Fibroblast of skin of right quadriceps (primary cell): Measurements from ENCODE around the gene PDXDC1.
A peak's percentile ranks its signal among the peaks of the same experiment; 100 is the strongest.
"Not testable (repeated sequence)": the region's sequence is repeated elsewhere in the genome, so short reads cannot be mapped to it uniquely, and the experiment has no call there.

Experiments
- DNase-seq: peaks from one replicate; pipeline ENCODE4 v3.0.0-alpha.2; 2013

PDXDC1 gene

DNA sequence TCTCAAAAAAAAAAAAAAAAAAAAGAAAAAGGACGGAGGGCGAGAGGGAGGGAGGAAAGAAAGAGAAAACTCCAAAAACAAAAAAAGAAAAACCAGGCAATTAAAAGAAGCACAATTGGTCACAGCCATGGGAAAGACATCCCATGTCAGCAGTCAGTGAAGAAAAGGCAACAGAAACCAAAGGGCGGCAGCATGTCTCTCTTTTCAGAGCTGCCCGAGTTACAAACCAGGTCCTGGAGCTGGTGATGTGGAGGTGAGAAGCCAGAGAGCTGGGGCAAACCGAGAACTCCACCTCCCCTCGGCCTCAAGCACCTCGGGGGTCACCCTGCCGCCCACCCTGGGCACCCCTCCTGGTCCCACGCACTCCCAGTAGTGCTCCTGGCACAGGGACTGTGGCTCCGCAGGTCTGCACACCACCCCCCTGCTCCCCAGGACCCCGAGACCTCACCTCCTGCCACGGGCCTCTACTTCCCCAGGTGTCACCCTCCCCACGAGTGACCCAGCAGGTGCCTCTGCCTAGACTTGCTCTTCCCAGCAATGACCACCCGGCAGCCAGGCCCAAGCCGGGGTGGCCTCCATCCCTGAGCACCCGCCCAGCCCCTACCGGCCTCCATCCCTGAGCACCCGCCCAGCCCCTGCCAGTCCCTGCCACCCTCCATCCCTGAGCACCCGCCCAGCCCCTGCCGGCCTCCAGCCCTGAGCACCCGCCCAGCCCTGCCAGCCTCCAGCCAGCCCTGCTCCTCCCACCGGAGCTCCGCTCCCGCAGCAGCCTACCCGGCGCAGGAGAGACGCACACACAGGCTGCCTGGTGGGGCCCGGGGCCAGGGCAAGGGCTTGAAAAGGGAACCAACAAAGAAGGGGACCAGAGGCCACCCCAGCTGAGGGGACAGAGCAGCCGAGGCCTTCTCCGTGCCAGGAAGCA is 165.9 kb downstream of the PDXDC1 start:
- DNase-seq = not testable (repeated sequence)

DNA sequence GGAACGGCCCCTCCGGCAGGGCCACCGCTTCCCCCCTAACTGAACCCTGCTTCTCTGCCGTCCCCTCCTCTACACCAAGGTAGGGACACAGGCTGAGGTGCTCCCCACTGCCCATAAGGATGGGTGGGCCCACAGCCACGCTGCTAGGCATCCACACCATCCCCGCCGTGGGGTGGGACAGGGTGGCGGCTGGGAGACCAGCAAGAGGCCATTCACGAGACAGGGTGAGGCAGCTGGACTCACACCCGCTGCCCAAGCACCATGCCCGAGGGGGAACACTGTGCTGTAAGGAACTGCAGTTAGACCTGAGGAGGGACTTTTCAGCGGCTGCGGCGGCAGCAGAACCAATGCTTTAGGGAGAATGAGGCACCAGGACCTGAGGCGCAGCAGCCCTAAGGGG is 166.8 kb downstream of the PDXDC1 start:
- DNase-seq = no peak

DNA sequence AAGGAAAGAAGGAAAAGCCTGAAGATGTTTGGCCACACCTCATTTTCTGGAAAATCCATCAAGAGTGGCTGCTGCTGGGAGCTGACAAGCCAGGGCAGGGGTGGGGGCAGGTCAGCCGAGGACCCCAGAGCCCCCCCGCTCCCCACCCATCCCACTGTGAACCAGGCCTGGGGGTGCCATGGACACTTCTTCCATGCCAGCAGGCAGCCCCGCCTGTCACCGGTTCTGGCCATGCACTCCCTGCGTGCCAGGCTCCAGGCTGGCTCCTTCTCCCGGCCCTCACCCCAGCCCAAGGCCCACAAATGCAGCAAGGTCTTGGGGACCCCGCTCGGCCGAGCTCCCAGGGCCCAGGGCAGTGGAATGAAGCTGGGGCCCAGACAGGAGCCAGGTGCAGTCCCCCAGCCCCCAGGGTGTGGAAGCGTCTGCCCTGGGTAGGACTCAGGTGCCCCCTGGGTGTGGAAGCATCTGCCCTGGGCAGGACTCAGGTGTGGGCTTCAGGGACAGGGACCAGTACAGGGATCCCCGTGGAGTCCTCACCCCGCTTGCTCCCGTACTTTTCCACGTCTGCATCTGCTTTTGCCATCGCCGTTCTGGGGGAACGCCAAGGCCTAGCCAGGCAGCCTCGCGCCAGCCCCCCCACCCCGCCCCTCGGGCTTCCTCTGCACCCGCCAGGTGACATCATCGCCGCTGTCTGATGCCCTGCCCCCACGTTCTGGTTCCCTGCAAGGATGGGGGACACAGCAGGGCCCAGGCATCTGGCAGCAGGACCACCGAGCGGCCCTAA is 167.5 kb downstream of the PDXDC1 start:
- not testable (repeated sequence) for DNase-seq

DNA sequence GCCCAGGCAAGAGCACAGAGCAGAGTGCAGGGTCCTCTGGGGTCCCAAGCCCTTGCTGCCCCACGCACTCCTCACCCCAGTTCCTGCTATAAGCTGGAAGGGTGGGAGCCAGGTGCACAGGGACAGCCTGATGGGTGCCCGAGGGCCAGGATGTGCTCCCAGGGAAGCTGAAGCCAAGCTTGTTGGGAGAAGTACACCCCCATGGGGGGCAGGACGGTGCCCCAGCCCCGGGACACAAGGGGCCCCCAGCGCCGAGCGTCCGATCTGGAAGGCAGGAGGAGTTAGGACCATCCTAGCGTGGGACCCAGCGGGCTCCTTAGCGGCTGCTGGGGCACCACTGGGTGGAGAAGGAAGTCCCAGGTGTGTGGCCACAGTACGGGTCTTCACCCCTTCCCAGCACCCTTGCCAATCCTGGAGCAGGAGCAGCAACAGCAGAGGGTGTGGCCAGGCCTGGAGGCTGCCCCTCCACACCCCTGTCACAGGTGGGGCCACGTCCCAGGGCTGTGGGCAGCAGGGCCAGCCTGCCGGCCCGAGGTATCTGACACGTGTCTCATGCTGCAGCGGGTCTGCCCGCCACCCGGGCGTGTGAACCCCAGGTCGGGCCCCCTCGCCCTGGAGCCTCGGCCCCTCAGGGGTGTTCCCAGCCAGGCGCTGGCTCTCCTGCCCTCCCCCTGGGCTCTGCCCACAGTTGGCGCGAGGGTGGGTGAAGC is 168.2 kb downstream of the PDXDC1 start:
- DNase-seq = not testable (repeated sequence)

DNA sequence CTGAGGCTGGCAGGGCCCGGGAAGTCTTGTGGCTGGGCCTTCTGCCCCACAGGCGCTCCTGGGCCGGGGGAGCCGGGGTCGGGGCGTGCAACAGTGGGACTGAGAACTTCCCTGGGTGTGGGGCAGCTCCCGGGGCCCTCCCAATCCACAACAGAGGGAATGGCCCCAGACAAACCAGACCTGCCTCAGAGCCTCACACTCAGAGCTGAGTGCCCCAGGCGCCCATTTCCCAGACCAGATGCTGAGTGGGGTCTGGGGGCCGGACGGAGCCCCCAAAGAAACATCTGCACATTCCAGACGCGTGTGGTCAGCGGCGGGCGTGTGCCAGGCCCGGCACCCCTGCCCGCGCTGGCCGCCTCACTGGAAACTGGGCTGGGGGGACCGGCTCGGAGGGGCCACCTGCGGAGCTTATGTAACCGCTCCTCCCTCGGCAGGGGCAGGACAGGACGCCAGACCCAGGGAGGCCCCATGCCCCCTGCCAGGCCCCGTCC is 168.8 kb downstream of the PDXDC1 start:
- not testable (repeated sequence) for DNase-seq

DNA sequence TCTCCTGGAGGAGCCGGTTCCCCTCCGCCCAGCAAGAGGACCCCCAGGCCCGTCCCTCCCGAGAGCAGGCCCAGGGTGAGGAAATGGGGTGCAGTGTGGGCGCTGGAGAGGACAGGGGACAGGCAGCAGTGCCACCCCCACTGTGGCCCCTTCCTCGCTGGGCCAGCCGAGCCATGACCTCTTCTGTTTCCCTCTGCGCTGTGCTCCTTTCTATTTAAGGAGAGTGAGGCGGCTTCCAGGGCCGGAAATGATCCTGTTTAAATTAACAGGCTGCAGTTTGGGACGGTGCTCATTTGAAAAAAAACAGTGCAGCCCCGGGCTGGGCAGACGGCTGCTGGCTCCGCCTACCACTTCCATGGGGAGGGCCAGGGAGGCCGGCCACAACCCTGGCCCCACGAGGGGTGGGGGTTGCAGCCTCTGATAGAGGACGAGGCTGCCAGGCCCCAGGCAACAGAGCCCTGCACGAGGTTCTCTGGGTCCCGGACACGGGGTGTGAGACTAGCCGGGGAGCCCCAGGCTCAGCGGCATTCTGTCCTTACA is 169.3 kb downstream of the PDXDC1 start:
- peak; percentile 69 for DNase-seq

DNA sequence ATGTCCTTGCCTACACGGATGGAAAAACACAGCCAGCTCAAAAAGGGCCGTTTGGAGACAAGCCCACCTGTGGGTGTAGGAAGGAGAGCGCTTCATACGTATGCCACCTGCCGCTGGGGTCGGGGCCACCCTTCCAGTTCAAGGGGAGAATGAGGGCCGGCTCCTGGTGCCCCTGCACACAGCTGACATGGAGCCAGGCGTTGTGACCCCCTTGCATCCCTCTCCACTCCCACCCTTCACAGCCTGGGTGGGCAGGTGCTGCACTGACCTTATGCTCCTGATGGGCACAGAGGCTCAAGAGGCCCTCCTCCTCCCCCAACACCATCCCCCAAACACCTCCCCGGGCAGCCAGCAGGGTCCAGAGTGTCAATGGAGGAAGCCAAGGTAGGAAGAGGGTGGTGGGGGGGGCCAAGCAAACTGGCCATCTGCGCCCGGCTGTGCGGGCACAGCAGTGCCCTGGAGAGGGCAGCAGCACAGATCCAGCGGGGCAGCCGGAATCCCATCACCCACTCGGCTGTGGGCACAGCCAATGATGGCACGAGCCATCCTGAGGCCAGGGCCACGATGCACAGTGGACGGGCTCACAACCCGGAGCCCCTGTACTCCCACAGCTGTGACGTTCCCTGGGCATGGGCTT is 170.1 kb downstream of the PDXDC1 start:
- not testable (repeated sequence) for DNase-seq

DNA sequence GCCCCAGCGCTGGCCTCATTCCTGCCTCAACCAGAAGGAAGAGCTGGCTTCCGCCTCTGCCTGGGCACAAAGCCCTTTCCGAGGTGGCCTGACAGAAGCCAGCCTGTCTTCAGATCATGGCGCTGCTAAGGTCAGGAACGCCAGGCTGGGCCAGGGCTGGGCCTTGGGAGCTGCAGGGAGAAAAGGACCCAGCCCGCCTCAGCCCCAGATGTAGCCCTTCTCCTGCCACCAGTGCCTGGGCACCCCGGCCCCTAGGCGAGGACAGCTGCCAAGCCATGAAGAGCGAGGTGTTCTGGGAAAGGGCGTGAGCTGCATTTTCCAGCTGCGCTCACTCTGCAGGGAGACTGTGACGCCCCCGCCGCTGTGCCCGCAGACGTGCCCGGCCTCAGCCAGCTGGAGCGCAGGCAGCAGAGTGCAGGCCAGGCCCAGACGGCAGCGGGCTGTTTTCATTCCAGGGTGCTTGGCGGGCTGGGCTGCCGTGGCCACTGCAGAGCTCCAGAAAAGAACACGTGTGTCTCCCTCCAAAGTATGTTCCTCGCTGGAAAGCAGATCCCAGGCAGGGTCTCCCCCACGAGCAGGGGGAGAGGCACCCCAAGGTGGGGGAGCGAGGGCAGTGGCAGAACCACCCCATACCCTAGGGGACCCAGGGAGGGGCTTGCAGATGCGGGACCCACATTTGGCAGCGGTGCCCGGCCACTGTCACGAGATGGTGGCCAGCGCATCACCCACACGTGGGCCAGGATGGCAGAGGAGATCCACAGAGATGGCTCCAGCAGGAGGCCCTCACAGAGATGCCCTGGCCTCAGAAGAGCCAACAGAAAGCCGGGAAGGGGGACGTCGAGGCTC is 170.8 kb downstream of the PDXDC1 start:
- DNase-seq = not testable (repeated sequence)

DNA sequence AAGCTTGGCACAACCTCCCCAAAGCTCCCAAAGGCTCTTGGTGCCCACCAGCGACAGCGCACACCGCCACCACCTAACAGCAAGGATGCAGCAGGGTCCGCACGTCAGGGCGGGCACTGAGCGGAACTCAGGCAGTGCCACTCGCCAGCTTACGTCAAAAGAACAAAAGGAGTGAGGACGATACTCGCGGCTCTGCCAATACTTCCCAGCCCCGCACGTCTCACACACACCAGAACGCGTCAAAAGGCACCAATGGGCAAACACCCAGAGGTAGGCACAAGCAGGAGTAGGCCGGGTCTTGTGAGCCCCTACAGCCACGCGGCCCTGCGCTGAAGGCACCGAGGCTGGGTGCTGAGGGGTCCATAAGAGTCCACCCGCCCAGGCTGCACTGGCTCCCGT is 171.4 kb downstream of the PDXDC1 start:
- not testable (repeated sequence) for DNase-seq

DNA sequence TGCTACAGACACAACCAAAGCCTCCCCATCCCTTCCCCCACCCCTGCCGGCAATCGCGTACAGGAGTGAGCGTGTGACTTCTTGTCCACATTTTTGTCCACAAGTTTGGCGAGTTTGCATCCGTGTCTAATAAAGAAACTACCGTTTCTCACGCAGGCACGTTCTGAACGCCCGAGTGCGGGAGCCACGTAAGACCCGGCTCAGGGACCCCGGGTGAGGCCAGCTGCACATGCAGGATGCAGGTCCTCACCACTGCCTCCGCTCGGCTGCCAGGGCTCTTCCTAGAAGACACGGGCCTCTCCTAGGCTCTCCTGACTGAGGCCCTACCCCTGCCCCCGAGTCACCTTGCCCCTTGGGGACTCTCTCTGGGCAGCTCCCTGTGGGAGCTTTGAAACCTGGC is 174.0 kb downstream of the PDXDC1 start:
- DNase-seq = not testable (repeated sequence)

DNA sequence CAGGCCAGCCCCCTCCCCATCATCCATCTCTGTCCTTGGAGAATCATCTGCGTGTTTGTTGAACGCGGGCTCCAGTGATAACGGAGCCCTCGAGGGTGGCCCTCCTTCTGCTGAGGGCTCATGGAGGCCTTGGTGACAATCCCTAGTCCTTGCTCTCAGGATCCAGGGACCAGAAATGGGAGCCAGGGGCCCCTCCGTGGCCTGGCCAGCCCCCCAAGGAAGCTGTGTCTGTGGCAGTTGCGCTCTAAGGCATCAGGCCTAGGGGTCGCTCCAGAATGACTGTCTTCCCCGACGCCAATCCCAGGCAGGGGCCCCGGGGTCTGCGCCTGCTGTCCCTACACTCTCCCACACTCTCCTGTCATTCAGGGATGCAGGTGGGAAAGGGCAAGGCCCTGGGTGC is 174.4 kb downstream of the PDXDC1 start:
- DNase-seq = not testable (repeated sequence)

DNA sequence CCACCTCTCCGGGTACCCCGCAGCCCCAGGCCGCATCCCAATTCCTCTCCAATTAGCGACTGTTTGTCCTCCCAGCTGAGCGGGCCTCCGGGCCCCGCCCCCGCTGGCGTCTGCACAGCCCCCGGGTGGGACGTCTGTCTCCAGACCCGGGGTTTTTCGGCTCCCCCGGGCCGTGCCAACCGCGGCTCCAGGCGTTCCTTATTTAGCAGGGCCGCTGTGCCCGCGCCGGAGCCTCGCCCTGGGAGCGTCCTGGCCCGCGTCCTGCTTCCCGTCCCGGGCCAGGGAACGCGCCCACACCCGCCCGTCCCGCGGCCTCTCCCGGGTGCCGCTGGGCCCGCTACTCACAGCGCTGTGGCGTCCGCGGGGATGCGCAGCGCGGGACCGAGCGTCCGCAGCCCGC is 179.2 kb downstream of the PDXDC1 start:
- DNase-seq = not testable (repeated sequence)

DNA sequence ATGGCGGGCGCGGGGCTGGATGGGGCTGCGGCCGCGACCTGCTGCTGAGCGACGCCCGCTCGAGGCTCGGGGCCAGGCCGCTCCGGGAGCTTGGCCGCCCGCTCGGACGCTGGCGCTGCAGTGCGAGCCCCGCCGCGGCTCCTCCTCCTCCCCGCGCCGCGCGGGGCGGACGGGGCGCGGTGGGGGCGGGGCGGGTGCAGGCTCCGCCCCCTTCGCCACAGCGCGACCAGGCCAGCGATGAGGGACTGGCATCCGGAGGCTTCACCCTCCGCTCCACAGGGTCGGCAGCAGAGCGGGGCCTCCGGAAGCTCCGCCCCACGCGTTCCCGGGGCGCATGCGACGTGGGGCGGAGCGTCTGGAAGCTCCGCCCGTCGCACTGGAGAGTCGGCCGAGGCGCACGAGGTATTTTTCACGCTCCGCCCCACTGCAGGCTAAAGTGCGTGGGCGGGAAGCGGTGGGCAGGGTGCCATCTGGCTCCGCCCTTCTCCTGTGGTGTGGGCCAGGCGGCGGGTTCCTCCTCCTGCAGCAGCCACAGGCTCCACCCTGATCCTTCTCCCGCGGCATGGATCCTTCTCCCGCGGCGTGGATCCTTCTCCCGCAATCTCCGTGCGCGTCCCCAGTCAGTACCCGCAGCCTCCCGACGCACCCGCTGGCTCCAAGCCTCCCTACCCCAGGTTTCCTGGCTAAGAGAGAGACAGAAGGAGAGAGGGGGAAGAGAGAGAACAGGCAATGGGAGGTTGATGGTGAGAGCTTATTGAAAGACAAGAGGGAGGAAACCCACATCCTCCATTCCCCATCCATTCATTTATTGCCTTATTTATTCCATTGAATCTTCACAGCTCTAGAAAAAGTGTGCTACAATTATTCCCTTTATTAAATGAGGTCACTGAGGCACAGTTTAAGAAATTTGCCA is 180.1 kb downstream of the PDXDC1 start:
- DNase-seq = peak; percentile 93

DNA sequence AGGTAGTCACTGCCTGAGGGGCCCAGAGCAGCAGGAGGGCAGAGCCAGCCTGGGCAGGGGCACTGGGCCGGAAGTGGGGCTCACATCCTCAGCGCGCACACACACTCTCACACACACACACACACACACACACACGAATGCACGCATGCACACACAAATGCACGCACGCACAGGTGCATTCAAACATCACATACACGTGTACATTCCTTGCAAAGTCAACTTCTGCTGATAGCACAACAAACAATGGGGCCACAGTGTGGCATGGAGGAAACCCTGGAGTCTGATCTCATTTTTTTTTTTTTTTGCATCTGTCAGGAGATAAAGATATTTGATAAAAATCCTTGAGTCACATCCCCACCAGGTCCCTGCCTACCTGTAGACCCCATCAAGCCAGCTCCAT is 182.8 kb downstream of the PDXDC1 start:
- DNase-seq = not testable (repeated sequence)

DNA sequence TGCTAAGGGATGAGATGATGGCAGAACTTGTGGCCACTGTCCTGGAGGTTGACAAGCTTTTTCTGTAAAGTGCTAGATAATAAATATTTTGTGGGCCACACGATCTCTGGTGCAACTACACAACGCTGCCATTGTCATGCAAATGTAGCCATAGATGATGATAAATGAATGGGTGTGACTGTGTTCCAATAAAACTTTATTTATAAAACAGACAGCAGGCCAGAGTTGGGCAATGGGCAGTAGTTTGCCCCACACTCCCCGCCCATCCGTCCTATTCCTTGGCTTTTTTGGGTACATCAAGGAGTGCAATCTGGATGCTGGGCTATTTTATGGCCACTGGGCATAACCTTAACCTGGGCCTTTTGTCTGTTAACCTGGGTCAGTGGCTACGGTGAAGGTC is 184.8 kb downstream of the PDXDC1 start:
- DNase-seq = not testable (repeated sequence)

DNA sequence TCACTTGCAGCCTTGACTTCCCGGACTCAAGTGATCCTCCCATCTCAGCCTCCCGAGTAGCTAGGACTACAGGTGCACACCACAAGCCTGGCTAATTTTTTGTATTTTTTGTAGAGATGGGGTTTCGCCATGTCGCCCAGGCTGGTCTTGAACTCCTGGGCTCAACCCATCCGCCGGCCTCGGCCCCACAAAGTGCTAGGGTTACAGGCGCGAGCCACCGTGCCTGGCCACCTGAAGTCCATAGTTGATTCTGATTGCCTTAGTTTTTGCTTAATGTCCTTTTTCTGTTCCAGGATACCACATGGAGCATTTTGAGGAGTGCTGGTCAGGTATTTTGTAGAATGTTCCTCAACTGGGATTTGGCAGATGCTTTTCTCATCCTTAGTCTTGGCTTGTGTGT is 185.7 kb downstream of the PDXDC1 start:
- not testable (repeated sequence) for DNase-seq

DNA sequence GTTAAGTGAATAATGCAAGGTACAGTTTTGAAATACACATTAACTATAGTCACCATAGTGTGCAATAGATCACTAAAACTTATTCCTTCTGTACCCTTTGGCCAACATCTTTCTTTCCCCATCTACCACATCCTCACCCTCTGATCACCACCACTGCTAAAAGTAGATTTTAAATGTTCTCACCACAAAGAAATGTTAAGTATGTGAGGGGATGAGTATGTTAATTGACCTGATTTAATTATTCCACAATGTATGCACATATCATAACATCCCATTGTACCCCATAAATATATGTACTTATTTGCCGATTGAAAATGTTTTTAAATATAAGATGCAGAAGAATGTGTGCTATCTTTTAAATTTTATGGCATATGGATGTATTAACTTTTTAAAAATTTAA is 188.2 kb downstream of the PDXDC1 start:
- not testable (repeated sequence) for DNase-seq

DNA sequence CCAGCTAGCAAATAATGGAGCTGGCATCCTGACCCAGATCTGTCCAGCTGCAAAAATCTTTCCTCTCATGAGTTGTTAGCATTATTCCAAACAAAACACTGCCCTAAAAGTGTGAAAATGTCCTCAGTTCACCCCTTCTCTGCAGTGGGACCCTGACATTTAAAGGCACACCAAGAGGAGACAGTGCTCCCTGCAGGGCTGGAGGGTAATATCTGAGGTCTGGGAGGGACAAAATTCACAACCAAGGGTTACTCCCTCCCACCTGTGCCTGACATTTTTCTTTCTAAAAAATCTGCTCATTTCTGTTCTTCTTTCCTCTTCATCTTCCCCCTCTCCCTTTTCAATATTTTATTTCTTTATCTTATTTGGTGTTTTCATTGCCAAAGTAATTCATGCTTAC is 191.4 kb downstream of the PDXDC1 start:
- DNase-seq = not testable (repeated sequence)

DNA sequence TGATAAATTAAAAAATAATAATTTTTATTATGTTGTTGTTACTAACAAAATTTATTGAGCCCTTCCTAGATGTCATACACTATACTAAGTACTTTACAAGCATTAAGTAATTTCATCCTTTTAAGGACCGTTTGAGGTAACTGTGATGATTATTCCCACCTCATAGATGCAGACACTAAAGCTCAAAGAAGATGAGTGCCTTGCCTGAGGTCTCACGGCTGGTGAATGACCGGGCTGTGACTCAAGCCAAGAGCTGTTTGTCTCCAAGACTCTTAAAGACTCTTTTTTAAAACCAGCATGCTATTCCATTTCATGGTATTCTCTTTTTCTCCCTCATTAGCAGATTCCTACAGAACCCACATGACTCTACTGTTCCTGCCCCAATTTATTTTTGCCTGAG is 193.5 kb downstream of the PDXDC1 start:
- not testable (repeated sequence) for DNase-seq
